ENCODE results near the gene TRAPPC1.

TRAPPC1 gene

GRCh38 chr17:7951143-7951792 lies 19.5 kb upstream of the TRAPPC1 start:
- in situ Hi-C loops (cut with HindIII; ENCODE audit: low sequenced_read_pairs), result no loop called here
- no peak for TF ChIP-seq CTCF (IDR thresholded peaks at IDR 0.05; ENCODE audit: low read depth, low read length)
- H3K4me3 ChIP-seq (ENCODE audit: low read depth, low read length), result no peak overlapping the region
- DNase-seq (ENCODE audit: low read depth, low spot score), result no peak

GRCh38 chr17:7950578-7950977 lies 18.8 kb upstream of the TRAPPC1 start:
- in situ Hi-C loops (cut with HindIII; ENCODE audit: low sequenced_read_pairs), result no loop called here
- DNase-seq (ENCODE audit: low read depth, low spot score), result no peak
- H3K4me3 ChIP-seq (ENCODE audit: low read depth, low read length), result no peak overlapping the region
- TF ChIP-seq CTCF (IDR thresholded peaks at IDR 0.05; ENCODE audit: low read depth, low read length), result no peak

GRCh38 chr17:7947651-7948050 lies 15.9 kb upstream of the TRAPPC1 start:
- in situ Hi-C loops (cut with HindIII; ENCODE audit: low sequenced_read_pairs), result no loop called here
- DNase-seq (ENCODE audit: low read depth, low spot score), result no peak
- no peak for TF ChIP-seq CTCF (IDR thresholded peaks at IDR 0.05; ENCODE audit: low read depth, low read length)
- no peak overlapping the region for H3K4me3 ChIP-seq (ENCODE audit: low read depth, low read length)

- in situ Hi-C loops (cut with HindIII; ENCODE audit: low sequenced_read_pairs), result no loop called here
- TF ChIP-seq CTCF (IDR thresholded peaks at IDR 0.05; ENCODE audit: low read depth, low read length), result no peak
- no peak for DNase-seq (ENCODE audit: low read depth, low spot score)
- no peak overlapping the region for H3K4me3 ChIP-seq (ENCODE audit: low read depth, low read length)
Measured at GRCh38 chr17:7946441-7946840, 14.7 kb upstream of the TRAPPC1 start.

GRCh38 chr17:7945651-7946050 lies 13.9 kb upstream of the TRAPPC1 start:
- DNase-seq (ENCODE audit: low read depth, low spot score), result no peak
- no peak overlapping the region for H3K4me3 ChIP-seq (ENCODE audit: low read depth, low read length)
- no peak for TF ChIP-seq CTCF (IDR thresholded peaks at IDR 0.05; ENCODE audit: low read depth, low read length)
- in situ Hi-C loops (cut with HindIII; ENCODE audit: low sequenced_read_pairs), result no loop called here

GRCh38 chr17:7944326-7944725 lies 12.6 kb upstream of the TRAPPC1 start:
- no peak for TF ChIP-seq CTCF (IDR thresholded peaks at IDR 0.05; ENCODE audit: low read depth, low read length)
- no peak overlapping the region for H3K4me3 ChIP-seq (ENCODE audit: low read depth, low read length)
- in situ Hi-C loops (cut with HindIII; ENCODE audit: low sequenced_read_pairs), result no loop called here
- no peak for DNase-seq (ENCODE audit: low read depth, low spot score)

Data from astrocyte of the spinal cord (primary cell).